ENCODE data around the gene AASDH.

AASDH gene

DNA sequence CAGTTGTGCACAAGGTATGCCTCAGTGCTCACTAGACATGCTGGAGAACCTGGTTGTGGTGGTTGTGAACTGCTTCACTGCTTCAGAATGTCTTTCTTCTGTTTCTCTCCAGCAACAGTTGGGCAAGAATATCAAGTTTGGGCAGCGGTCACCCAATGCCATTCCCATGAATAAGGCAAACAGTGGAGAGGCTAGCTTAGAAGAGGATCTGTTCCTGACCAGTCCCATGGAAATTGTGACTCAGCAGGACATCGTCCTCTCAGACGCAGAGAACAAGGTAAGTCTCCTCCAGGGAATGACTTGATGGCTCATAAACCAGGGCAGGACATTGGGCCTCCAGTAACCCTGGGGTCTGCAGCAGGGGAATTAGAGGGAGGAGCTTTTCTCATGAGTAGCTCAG is 79.9 kb downstream of the AASDH start:
- Histone ChIP-seq H3K4me3 (ENCODE audit: low read length, poor library complexity, severe bottlenecking) (no peak overlapping the region), H3F3A (ENCODE audit: low read depth) (no peaks in the 10 kb centered on the region), H3K36me3 (ENCODE audit: insufficient read depth, low read length) (no peaks in the 10 kb centered on the region), H3K9me3 (ENCODE audit: insufficient read depth, low read depth, low read length) (no peaks in the 10 kb centered on the region), H3K9me2 (replicated peaks; ENCODE audit: low read depth, low read length) (no peaks in the 10 kb centered on the region), H3K4me1 (ENCODE audit: insufficient read depth, low read length, poor library complexity, severe bottlenecking) (no peaks in the 10 kb centered on the region), H3K4me2 (ENCODE audit: low read depth, low read length, poor library complexity, severe bottlenecking) (no peak overlapping the region), H2AFZ (ENCODE audit: low read length) (no peak overlapping the region), H3K9ac (ENCODE audit: low read depth, low read length, poor library complexity, severe bottlenecking) (no peak overlapping the region), H3K27me3 (ENCODE audit: insufficient read depth, low read length, poor library complexity, severe bottlenecking) (no peaks in the 10 kb centered on the region), H3K79me2 (ENCODE audit: insufficient read depth, low read length) (no peaks in the 10 kb centered on the region), H4K20me1 (ENCODE audit: insufficient read depth, low read length, poor library complexity, severe bottlenecking) (no peaks in the 10 kb centered on the region)
- no peak for TF ChIP-seq EZH2phosphoT487 (IDR thresholded peaks at IDR 0.05; ENCODE audit: borderline replicate concordance)
- TF ChIP-seq, protein P1, sequence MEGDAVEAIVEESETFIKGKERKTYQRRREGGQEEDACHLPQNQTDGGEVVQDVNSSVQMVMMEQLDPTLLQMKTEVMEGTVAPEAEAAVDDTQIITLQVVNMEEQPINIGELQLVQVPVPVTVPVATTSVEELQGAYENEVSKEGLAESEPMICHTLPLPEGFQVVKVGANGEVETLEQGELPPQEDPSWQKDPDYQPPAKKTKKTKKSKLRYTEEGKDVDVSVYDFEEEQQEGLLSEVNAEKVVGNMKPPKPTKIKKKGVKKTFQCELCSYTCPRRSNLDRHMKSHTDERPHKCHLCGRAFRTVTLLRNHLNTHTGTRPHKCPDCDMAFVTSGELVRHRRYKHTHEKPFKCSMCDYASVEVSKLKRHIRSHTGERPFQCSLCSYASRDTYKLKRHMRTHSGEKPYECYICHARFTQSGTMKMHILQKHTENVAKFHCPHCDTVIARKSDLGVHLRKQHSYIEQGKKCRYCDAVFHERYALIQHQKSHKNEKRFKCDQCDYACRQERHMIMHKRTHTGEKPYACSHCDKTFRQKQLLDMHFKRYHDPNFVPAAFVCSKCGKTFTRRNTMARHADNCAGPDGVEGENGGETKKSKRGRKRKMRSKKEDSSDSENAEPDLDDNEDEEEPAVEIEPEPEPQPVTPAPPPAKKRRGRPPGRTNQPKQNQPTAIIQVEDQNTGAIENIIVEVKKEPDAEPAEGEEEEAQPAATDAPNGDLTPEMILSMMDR (conservative IDR thresholded peaks at IDR 0.05; ENCODE audit: low read length) = no peak

DNA sequence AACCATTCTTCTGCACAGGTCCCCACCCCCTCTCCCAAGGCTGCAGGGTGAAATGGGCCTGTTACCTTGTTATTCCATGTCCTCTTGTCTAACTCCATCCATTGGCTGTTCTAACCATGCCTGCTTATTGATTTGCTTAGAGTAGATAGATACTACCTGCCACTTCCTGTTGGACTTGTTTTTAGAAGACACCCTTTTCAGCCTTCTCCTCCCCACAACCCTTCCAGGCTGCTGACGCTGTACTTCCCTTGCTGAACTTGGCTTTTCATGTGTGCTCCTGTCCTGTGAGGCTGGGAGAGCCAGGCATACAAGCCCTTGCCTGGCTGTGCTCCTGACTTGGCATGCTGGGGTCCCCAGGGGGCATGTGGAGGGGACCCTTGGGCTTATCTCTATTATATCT is 81.9 kb downstream of the AASDH start:
- no peaks in the 10 kb centered on the region for H4K20me1 ChIP-seq (ENCODE audit: insufficient read depth, low read length, poor library complexity, severe bottlenecking)
- no peaks in the 10 kb centered on the region for H3K9me3 ChIP-seq (ENCODE audit: insufficient read depth, low read depth, low read length)
- H3K36me3 ChIP-seq (ENCODE audit: insufficient read depth, low read length) = no peaks in the 10 kb centered on the region
- no peaks in the 10 kb centered on the region for H3K27me3 ChIP-seq (ENCODE audit: insufficient read depth, low read length, poor library complexity, severe bottlenecking)
- H3K4me2 ChIP-seq (ENCODE audit: low read depth, low read length, poor library complexity, severe bottlenecking) = no peak overlapping the region
- H3K4me1 ChIP-seq (ENCODE audit: insufficient read depth, low read length, poor library complexity, severe bottlenecking) = no peaks in the 10 kb centered on the region
- H3K9ac ChIP-seq (ENCODE audit: low read depth, low read length, poor library complexity, severe bottlenecking) = no peak overlapping the region
- H3F3A ChIP-seq (ENCODE audit: low read depth) = no peaks in the 10 kb centered on the region
- no peaks in the 10 kb centered on the region for H3K9me2 ChIP-seq (replicated peaks; ENCODE audit: low read depth, low read length)
- no peaks in the 10 kb centered on the region for H3K79me2 ChIP-seq (ENCODE audit: insufficient read depth, low read length)
- no peak overlapping the region for H2AFZ ChIP-seq (ENCODE audit: low read length)
- H3K4me3 ChIP-seq (ENCODE audit: low read length, poor library complexity, severe bottlenecking) = no peak overlapping the region
- TF ChIP-seq EZH2phosphoT487 (IDR thresholded peaks at IDR 0.05; ENCODE audit: borderline replicate concordance) = no peak
- TF ChIP-seq, protein P1 (conservative IDR thresholded peaks at IDR 0.05; ENCODE audit: low read length) = no peak

DNA sequence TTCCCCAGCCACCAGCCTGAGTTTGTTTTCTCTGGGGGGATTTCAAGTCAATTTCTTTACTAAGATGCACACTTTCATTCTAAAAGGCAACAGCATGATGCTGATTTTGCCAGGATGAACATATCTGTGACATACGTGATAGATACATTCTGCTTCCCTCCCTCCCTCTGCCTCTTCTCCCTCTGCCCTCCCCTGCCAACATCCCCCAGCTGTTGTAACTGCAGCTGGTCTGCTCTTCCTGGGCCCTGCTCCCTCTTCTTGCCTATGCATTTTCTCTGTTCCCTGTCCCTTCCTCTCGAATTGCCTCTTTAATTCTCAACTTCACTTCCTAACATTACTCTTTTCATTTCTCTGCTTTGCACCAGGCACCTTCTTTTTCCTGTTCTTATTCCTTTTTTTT is 83.4 kb downstream of the AASDH start:
- Histone ChIP-seq H3K4me2 (ENCODE audit: low read depth, low read length, poor library complexity, severe bottlenecking) (no peak overlapping the region), H3K79me2 (ENCODE audit: insufficient read depth, low read length) (no peaks in the 10 kb centered on the region), H3K4me3 (ENCODE audit: low read length, poor library complexity, severe bottlenecking) (no peak overlapping the region), H3K9me2 (replicated peaks; ENCODE audit: low read depth, low read length) (no peaks in the 10 kb centered on the region), H3K4me1 (ENCODE audit: insufficient read depth, low read length, poor library complexity, severe bottlenecking) (no peaks in the 10 kb centered on the region), H3K9me3 (ENCODE audit: insufficient read depth, low read depth, low read length) (no peaks in the 10 kb centered on the region), H3K9ac (ENCODE audit: low read depth, low read length, poor library complexity, severe bottlenecking) (no peak overlapping the region), H3K27me3 (ENCODE audit: insufficient read depth, low read length, poor library complexity, severe bottlenecking) (no peaks in the 10 kb centered on the region), H3K36me3 (ENCODE audit: insufficient read depth, low read length) (no peaks in the 10 kb centered on the region), H3F3A (ENCODE audit: low read depth) (no peaks in the 10 kb centered on the region), H2AFZ (ENCODE audit: low read length) (no peak overlapping the region), H4K20me1 (ENCODE audit: insufficient read depth, low read length, poor library complexity, severe bottlenecking) (no peaks in the 10 kb centered on the region)
- TF ChIP-seq EZH2phosphoT487 (IDR thresholded peaks at IDR 0.05; ENCODE audit: borderline replicate concordance) = no peak
- TF ChIP-seq, protein P1 (conservative IDR thresholded peaks at IDR 0.05; ENCODE audit: low read length) = no peak

Data from Loucy (cell line).